ENCODE data around the gene CRACR2A.

CRACR2A gene

DNA sequence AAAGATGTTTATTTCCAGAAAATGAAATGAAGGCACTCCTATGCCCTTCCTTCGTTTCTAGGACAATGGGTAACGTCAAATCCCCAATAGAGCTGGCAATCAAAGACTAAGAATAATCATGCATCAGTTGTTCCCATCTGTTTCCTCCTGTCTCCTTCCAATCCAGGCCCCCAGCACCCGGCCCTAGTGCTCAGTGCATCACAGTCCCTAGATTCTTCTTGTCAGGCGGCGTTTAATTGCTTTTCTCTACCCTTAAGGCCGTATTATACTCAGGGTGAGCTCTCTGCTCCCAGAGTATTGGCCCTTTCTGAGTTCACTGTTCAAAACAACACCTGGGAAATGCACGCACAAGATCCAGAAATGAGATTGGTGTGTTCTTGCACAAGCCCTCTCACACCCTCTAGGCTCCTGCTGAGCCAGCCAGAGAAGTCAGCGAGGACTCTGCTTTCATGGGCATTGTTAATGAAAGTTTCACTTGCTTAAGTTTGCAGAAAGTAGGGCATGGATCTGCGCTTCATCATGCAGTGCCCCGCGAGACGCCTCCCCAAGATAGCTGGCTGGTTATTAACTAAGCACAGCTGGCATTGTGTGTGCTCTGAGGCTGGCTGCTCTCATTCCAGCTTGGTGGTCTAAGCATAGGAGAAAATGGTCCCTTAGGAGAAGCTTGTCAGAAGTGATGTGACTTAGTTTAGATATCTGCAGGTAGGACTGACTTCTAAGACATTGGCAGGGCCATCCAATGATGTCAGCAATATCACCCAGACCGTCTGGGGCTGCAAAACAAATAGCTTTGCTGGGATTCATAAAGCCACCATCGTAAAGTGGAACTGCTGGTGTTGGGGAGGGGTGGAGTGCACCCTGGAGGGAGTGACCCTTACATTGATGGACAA lies 28.7 kb downstream of the CRACR2A start:
- no peak for DNase-seq

DNA sequence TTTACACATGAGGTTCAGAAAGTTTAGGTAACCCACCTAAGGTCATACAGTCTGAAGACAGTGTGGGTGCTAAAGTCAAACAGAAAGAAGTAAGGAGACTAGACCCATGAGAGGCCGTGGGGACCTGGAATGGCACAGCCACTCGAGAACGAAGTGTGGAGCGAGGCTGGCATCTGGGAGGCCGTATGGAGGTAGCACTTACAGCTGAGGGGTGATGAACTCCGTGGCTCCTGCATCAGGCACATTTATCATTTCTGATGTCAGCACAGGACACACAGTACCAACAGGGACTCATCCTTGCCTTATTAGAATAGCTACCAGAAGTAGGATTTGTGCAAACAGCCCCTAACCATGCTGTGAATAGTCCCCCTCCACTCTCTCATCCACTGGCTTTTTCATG lies 30.5 kb downstream of the CRACR2A start:
- no peak for DNase-seq

DNA sequence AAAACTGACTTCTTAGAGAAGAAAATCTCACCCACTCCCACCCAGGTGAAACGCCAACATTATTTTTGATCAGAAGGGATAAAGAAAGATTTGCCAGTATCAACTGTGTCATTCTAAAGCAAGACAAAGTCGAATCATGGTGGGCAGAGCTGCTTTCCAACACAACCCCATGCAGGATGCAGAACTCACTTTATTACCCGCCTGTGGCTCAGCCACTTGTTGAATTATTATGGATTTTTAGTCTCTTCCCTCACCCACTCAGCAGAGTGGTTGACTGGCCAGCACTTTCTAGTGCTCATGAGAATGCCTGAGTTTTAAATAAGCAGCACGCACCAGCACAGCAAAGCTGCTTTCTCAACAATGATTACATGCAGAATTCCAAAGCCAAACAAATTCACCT lies 32.1 kb downstream of the CRACR2A start:
- no peak for DNase-seq

GRCh38 chr12:3718100-3718499 lies 34.8 kb downstream of the CRACR2A start:
- DNase-seq, result no peak

GRCh38 chr12:3717283-3717898 lies 35.5 kb downstream of the CRACR2A start:
- no peak for DNase-seq

DNA sequence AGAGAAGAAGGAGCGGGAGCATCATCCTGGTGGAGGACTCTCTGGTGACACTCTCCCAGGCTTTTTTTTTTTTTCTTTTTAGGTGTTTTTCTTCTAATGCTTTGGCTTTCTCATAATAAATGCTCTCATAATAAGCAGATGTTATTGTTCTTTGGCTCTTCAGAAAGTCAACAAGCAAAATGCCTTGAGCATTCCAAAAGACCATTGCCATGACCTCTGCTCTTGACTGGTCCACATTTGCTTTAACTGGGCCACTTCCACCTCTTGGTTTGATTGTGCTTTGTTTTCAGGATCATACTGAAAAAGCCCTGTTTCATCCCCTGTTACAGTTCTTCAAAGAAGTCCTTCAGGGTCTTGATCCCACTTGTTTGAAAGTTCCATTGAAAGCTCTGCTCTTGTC lies 36.9 kb downstream of the CRACR2A start:
- no peak for DNase-seq

GRCh38 chr12:3713947-3714346 lies 39.0 kb downstream of the CRACR2A start:
- DNase-seq, result no peak

GRCh38 chr12:3713483-3713882 lies 39.4 kb downstream of the CRACR2A start:
- no peak for DNase-seq

DNA sequence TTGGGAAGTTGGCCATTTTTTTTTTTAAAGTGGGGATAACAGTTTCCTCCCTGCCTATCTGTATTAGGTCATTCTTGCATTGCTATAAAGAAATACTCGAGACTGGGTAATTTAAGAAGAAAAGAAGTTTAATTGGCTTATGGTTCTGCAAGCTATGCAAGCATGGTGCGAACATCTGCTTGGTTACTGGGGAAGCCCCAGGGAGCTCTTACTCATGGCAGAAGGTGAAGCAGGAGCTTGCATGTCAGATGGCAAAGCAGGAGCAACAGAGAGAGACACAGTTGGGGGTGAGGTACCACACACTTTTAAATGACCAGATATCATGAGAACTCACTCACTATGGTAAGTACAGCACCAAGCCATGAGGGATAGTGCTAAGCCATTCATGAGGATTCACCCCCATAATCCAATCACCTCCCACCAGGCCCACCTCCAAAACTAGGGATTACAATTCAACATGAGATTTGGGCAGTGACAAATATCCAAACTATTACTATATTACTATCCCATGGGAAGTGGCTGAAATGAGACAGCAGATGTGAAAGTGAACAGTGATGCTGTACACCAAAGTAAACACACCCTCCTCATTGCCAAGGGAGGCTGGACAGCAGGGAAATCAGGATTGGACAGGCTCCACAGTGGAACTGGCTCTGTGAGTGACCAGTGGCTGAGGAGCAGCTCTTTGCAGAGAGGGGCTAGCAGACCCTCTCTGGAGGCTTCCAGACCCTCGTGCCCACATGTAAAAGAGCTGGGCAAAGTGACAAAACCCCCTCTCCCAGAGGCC lies 40.5 kb downstream of the CRACR2A start:
- no peak for DNase-seq

DNA sequence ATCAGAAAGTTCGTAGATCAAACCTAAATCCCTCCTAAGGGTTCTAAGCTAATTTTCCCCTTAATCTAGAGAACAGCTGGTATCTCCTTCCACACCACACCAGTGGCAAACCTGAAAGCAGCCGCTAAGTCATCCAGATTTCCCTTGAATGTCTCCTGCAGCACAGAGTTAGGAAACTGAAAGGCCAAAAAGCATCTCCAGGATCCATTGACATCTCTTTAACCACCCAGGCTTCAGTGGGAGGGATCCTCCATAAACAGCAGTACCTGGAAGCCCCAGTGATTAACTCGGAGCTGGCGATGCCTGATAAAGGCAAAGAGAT lies 47.6 kb downstream of the CRACR2A start:
- no peak for DNase-seq

- DNase-seq, result no peak
These were observed 48.2 kb downstream of the CRACR2A start for GRCh38 chr12:3704512-3705353.

DNA sequence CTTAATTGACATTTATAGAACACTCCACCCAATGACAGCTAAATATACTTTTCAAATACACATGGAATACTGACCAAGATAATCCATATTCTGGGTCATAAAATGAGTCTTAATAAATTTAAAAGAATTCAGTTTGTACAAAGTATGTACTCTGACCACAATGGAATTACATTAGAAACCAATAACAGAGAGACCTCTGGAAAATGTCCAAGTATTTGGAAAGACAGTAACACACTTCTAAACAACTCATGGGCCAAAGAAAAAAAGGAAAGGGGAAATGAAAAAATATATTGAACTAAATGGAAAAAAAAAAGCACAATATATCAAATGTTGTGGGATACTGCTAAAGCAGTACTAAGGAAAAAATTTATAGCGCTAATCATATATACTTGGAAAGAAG lies 52.0 kb downstream of the CRACR2A start:
- DNase-seq, result no peak

DNA sequence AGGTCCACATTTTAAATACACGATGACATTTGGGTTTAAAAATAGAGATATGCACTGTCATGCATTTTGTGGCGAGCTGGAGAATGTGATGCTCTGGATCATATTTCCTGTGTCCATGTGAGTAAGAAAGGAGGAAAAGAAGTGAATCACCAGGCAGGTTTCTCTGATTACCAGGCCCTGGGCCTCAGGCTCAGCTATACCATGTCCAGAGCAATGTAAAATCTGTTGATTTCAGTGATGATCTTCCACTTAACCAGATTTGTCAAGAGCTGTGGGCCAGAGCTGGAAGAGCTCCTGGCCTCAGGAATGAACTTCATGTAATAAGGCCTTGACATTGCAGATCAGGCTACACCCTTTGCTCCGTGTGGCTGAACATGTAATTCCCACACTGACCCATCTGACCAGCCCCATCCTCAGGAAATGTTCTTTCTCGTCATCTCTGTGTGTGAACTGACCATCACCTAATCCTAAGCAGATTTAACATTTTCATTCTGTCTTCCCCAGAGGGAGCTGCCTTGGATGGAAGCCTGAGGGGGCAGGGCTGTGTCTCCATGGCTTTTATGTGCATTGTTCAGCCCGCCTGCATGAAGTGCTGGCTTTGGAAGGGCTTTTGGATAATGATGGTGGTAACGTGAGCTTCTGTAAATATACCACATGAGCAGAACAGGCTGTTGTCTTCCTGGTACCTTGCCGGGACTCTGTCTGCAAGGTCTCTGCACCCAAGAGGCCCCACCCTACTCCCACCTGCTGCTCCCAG lies 54.5 kb downstream of the CRACR2A start:
- DNase-seq, result no peak

DNA sequence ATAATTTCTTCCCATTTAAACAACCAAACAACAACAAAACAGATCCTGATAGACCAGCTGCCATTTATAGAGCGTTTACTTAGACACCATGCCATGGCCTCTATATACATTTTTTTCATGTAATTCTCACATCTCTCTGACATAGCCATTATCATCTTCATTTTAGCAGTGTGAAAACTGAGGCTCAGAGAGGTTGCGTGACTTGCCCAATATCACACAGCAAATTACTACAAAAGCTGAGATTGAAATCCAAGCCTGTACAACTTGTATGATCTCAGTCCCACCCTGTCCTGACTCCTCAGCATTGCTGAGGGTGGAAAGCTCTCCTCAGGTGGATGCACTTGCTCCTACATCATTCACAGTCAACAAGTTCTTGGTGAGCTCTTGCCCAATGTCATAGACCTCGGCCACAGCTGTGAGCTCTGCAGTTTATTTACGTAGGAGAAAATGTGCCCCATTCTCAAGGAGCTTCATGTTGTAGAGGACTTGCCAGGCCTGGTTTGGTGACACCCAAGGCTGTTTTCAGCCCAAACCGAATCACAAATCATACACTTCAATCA lies 55.5 kb downstream of the CRACR2A start:
- DNase-seq, result no peak

- DNase-seq, result no peak
These were observed 58.2 kb downstream of the CRACR2A start for GRCh38 chr12:3694673-3695072.

DNA sequence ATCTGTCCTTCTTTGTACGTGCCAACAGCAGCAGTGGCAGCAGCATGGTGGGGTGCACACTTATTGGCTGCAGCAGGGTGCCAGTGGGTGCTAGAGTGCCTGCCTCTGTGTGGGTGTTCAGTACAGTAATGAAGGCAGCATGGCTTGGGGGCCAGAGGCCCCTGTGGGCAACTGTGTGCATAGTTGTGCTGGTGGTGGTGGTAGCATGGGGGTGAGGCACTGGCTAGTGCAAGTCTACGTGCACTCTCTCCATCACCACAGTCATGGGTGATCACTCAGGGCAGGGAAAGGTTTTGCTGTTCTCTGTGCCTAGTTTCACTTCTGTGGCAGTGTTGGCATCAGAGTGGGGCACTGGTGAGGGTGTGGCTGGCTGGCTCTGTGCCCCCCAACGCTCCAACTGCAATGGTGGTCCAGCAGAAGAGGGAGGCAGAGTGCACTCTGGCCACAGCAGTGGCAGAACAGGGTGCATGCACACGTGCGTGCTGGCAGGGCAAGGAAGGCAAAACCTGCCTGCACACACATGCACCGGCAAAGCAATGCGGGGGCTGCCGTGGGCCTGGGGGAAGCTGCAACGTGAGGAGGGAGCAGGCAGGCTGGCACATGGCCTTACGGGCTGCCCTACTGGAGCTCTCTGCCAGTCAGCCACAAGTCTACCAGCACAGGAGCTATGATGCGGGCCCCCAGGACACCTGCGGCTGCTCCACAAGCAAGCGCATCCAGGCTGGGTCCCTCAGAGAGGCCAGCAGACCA lies 60.1 kb downstream of the CRACR2A start:
- DNase-seq, result no peak

GRCh38 chr12:3686463-3686862 lies 66.4 kb downstream of the CRACR2A start:
- no peak for DNase-seq

- DNase-seq, result no peak
These were observed 67.1 kb downstream of the CRACR2A start for GRCh38 chr12:3685830-3686229.

GRCh38 chr12:3684449-3685051 lies 68.4 kb downstream of the CRACR2A start:
- no peak for DNase-seq

- no peak for DNase-seq
These were observed 69.2 kb downstream of the CRACR2A start for GRCh38 chr12:3683670-3684069.

Data from activated CD4-positive, alpha-beta T cell treated with anti-CD3 and anti-CD28 coated beads, Interleukin-2, Interleukin-6, amounts not matched to agents 100 ng/mL and 50 ng/mL, durations not matched to agents 16 hours and 8 hours (primary cell).